Measurements from ENCODE around the gene ZNF493.

DNA sequence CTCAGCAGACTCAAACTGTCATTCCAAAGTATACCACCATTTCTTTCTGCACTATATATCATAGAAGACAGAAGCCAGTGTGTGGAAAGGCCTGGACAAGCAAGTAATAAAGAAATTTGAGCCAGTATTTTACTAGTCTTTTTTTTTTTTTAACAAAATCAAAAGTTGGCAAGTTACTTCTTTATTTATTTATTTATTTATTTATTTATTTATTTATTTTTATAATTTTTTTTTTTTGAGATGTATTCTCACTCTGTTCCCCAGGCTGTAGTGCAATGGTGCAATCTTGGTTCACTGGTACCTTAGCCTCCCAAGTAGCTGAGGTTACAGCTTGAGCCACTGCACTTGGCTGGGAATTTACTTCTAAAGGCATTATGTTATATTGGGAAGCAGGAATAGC, 25.3 kb downstream of the ZNF493 start:
- TF ChIP-seq, protein P1, sequence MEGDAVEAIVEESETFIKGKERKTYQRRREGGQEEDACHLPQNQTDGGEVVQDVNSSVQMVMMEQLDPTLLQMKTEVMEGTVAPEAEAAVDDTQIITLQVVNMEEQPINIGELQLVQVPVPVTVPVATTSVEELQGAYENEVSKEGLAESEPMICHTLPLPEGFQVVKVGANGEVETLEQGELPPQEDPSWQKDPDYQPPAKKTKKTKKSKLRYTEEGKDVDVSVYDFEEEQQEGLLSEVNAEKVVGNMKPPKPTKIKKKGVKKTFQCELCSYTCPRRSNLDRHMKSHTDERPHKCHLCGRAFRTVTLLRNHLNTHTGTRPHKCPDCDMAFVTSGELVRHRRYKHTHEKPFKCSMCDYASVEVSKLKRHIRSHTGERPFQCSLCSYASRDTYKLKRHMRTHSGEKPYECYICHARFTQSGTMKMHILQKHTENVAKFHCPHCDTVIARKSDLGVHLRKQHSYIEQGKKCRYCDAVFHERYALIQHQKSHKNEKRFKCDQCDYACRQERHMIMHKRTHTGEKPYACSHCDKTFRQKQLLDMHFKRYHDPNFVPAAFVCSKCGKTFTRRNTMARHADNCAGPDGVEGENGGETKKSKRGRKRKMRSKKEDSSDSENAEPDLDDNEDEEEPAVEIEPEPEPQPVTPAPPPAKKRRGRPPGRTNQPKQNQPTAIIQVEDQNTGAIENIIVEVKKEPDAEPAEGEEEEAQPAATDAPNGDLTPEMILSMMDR (conservative IDR thresholded peaks at IDR 0.05 in 1 of 2, IDR thresholded peaks at IDR 0.05 in 1 of 2; ENCODE audit: extremely low read depth in 1 of 2, insufficient read depth in 1 of 2, low read depth in 1 of 2, low read length in 2 of 2): no peak
- no peak for TF ChIP-seq EZH2 (IDR thresholded peaks at IDR 0.05; ENCODE audit: borderline replicate concordance, low read length)

Measured in mammary epithelial cell (primary cell).